GM18951 (cell line): Measurements from ENCODE around the gene TSPAN18.

Experiments used
- POLR2A ChIP-seq: IDR thresholded peaks from 4 replicates; pipeline ENCODE4 v1.6.1; 2011; ENCODE audit warnings: mild to moderate bottlenecking; ENCODE audit not compliant: insufficient read length, insufficient read depth; ENCODE audit errors: extremely low read depth
- in situ Hi-C: fragments of 300-500 bp; cut with MboI; formaldehyde crosslinking; loops from one replicate; pipeline ENCODE4 v1.12.0; 2022; ENCODE audit warnings: low sequenced_read_pairs, mixed read lengths, inconsistent platforms; ENCODE audit not compliant: unreplicated experiment

The TSPAN18 gene

DNA sequence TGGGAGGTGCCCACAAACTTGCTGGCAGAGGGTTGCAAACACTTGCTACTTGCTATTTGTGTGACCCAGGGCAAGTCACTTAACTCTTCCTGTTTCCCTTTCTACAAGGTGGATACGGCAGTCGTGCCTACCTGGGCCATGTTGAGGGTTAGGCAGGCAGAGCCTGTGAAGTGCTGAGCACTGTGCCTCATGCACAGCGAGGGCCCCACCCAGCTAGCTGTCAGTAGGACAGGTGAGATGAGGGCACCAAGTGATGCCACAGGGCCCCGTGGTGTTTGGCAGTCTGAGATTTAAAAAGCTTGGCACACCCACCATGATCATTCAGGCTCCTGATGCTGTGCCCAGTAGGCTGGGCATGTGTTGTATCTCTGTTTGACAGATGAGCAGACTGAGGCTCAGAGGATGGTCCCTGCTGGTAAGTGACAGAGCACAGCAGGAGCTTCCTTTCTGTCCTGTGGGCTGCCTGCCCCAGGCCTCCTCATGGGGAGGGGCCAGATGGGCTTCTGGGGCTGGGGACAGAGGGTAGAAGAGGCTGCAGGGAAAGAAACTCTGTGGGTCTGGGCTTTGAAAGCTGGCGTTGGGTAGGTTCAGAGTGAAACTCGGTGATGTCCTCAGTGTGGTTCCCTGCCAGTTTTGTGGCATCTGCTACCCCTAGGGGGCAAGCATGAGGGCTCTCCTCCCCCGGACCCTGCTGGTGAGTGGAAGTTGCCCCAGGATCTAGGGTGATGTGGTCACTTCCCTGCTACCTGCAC, 59.3 kb downstream of the TSPAN18 start:
- TF ChIP-seq POLR2A: no peak
- in situ Hi-C loops: no loop called here

- in situ Hi-C loops: no loop called here
Observed at GRCh38 chr11:44787070-44787469, 60.3 kb downstream of the TSPAN18 start.

DNA sequence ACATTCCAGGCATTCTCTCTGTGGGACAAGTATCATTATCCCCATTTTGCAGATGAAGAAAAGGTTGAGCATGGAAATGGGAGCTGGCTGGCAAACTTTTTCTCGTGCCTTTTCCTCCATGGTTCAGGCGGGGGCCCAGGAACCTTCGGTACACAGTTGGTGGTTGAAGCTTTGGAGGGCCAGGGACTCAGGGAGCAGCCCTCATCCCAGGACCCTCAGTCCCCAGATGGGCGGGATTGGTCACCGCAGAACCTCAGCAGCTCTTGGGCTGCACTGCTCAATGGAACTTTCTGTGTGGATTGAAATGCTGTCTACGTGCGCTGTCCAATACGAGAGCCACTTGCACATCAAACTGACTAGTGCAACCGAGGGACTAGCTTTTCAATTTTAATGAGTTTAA, 61.2 kb downstream of the TSPAN18 start:
- TF ChIP-seq POLR2A: no peak
- in situ Hi-C loops: no loop called here

More at GRCh38 chr11:44787070-44787469, 60.3 kb downstream of the TSPAN18 start:
- no peak for TF ChIP-seq POLR2A

DNA sequence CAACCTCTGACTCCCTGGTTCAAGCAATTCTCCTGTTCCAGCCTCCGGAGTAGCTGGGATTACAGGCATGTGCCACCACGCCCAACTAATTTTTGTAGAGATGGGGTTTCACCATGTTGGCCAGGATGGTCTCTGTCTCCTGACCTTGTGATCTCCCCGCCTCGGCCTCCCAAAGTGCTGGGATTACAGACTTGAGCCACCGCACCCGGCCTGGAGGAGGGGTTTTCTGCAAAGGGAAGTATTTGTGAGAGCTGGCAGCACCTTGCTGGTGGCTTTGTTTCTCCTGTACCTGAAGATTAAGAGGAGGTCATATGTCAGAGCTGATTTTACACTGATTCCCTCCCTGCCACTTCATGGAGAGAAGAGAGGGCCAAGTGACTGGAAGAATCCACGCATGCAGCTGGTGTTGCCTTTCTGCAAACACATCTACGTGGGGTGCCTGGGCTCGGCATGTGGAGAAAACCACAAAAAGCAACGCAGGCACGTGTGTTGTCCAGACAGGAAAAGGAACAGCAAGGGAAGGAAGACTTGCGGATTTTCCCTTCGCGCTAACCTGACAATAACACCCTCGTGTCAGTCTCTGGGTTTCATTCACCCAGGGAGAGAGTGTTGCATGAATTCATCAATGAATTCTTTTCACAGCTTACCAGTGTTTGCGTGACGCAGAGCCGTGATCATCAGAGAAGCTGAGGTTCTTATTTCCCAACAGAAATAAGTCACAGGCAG, 61.9 kb downstream of the TSPAN18 start:
- in situ Hi-C loops: no loop called here
- TF ChIP-seq POLR2A: no peak

- in situ Hi-C loops: no loop called here
- TF ChIP-seq POLR2A: no peak
Observed at GRCh38 chr11:44789496-44789895, 62.7 kb downstream of the TSPAN18 start.

DNA sequence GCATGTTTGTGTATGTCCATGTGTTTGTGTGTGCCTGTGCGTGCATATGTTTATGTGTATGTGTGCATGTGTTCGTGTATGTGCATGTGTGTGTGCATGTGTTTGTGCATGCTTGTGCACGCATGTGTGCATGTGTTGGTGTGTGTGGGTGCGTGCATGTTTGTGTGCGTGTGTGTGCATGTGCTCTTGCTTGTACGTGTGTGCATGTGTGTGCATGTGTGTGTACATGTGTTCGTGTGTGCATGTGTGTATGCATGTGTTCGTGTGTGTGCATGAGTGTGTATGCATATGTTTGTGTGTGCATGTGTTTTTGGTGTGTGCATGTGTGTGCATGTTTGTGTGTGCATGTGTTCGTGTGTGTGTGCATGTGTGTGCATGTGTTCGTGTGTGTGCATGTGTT, 63.4 kb downstream of the TSPAN18 start:
- TF ChIP-seq POLR2A: no peak
- in situ Hi-C loops: no loop called here

DNA sequence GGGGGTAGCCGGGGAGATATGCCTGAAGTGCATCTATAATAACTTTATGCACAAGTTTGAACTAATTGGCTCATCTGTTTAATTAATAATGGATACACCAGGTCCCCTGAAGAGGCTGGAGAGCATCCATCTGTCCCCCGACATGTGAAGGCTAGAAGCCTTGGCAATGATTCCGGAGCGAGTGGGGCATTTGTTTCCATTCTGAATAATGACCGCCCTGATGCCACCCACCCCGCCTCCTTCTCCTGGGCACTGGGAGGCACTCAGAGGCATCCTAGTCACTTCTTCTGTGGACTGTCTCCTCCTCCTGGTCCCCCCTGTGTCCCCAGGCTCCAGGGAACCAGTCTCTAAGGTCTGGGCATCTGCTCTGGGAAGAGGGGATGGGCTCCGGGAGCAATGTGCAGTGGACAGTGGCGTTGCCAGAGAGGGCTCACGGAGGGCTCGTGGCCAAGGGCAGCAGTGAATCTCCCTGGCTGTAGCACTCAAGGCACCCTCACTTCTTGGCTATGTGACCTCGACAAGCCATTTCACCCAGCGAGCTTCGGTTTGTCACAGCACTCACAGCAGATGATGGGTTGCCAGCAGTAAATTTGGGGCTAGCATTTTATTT, 64.7 kb downstream of the TSPAN18 start:
- in situ Hi-C loops: no loop called here
- no peak for TF ChIP-seq POLR2A

- in situ Hi-C loops: no loop called here
- no peak for TF ChIP-seq POLR2A
Observed at GRCh38 chr11:44792171-44792570, 65.4 kb downstream of the TSPAN18 start.

DNA sequence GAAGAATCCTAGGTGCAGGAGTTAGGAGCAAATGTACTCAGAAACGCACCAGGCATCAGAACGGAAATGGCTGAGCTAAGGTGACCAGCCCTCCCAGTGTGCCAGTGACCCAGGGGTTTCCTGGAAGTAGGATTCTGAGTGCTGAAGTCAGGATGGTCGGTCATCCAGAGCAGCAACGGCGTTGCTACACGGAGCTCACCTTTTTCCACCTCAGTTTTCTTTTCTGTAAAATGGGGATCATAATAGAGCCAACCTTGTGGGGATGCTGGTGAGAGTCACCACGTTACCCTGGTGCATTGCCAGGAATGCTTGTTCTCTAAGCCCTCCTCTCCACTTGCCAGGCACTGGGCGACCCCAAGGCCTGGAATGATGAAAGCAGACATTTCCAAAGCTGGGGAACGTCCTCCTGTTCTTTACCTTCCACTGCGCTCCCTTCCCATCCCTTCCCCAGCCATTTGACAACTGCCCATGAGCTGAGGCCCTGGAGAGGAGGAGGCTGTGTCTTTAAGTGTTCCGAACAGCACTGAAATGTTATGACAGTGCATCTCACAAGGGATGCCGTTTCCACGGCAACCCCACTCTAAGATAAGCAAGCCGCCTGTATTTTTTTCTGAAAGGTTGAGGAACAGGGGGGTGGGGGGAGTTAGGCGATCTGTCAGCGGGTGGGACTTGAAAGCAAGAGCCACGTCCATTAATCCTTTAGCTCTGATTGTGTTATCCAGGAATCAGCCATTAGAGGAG, 66.8 kb downstream of the TSPAN18 start:
- in situ Hi-C loops: no loop called here
- no peak for TF ChIP-seq POLR2A

DNA sequence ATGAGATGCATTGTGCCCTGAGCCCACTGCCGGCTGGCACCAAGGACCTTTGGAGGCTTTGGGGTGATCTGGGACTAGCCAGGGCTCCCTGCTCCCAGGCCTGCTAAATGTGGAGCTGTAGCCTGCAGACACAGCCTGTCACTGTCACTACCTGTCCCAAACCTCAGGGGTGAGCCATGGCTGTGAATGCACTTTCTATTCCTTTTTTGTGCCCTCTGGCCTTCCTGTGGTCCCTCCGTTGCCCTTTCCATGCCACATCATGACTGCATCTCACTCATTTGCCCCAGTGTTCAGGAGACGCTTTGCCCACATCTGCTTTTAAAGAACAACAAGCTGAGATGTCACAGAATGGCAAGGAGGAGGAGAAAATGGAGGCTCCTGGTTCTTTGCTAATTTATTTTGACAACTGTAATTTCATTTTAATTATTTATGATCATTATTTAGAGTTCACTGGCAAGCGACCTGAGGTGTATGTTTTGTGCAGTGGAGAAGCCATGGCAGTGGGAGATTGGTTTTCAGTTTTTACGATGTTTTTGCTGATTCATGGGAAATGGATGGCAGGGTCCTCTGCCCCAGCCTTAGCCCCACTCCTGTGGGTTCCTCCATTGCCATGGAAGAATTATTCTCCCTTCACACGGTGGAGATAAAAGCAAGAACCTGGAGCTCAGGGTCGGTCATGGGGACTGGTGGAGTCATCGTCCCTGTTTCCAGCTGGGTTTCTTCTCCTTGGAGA, 69.2 kb downstream of the TSPAN18 start:
- TF ChIP-seq POLR2A: no peak
- in situ Hi-C loops: no loop called here

DNA sequence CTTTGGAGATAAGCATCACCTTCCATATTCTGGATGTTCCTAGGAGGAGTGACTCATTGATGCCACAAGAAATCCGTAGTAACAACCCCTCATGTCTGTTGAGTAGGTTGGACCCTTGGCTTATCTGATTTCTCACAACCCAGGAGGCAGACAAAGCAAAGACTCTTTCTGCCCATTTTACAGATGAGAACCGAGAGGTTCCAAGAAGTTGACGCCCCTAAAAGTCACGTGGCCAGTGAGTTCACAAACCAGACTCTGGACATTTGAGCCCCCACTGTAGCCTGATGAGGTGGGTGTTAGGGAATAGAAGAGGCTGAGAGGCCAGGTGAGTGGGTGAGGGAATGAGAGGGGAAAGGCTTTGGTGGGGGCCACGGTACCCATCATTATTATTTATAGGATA, 70.3 kb downstream of the TSPAN18 start:
- in situ Hi-C loops: no loop called here
- TF ChIP-seq POLR2A: no peak

GRCh38 chr11:44797886-44798606, 71.3 kb downstream of the TSPAN18 start:
- in situ Hi-C loops: no loop called here

More at GRCh38 chr11:44797886-44798606, 71.3 kb downstream of the TSPAN18 start:
- no peak for TF ChIP-seq POLR2A
